ENCODE measurements around the gene GAL3ST3. TPM values are rescaled to one million over a fixed set of nuclear protein-coding genes. Genes with fewer than 3 reads are reported as not detected.
A peak's percentile ranks its signal among the peaks of the same experiment; 100 is the strongest.
"Not testable (repeated sequence)": the region's sequence is repeated elsewhere in the genome, so short reads cannot be mapped to it uniquely, and the experiment has no call there.

Gene GAL3ST3
- polyA plus RNA-seq (ENCODE audit: insufficient read length in 12 of 12) = 1 to 10 TPM in 1 of 12 donors, under 1 TPM in 8, not detected in 3; 0.24 to 1.1 (median 0.47) TPM
- long read RNA-seq, donor 1, partial matches to known transcripts = 93 of 93 reads
- long read RNA-seq, donor 1, other reads (novel, unspliced or antisense) = 0 of 93 reads
- long read RNA-seq, donor 2, partial matches to known transcripts = 0 of 2 reads
- long read RNA-seq, donor 2, other reads (novel, unspliced or antisense) = 0 of 2 reads
- long read RNA-seq, donor 3 = 0 reads
- long read RNA-seq, donor 4, partial matches to known transcripts = 0 of 1 reads
- long read RNA-seq, donor 4, other reads (novel, unspliced or antisense) = 0 of 1 reads
- long read RNA-seq, donor 5 = 0 reads
- long read RNA-seq, donor 6 = 0 reads
- long read RNA-seq, donor 7 = 0 reads
- long read RNA-seq, donor 8 = 0 reads
- long read RNA-seq, donor 9 = 0 reads
- long read RNA-seq, donor 10 = 0 reads
- long read RNA-seq, donor 11, partial matches to known transcripts = 148 of 154 reads
- long read RNA-seq, donor 11, other reads (novel, unspliced or antisense) = 6 of 154 reads

- DNase-seq = no peak
Measured at GRCh38 chr11:66048547-66049323, at the start of gene GAL3ST3. Gene GAL3ST3, minus strand, starts transcription at chr11:66049161. Its CDS starts 3,746 bp downstream, at chr11:66045415.

- DNase-seq = not testable (repeated sequence)
Measured at GRCh38 chr11:66092125-66092524, 43.2 kb upstream of the GAL3ST3 start.

- no peak for DNase-seq
Measured at GRCh38 chr11:66090288-66090687, 41.3 kb upstream of the GAL3ST3 start.

- DNase-seq = no peak
Measured at GRCh38 chr11:66089067-66089466, 40.1 kb upstream of the GAL3ST3 start.

GRCh38 chr11:66087148-66087908 is 38.4 kb upstream of the GAL3ST3 start:
- DNase-seq = no peak

GRCh38 chr11:66084821-66085475 is 36.0 kb upstream of the GAL3ST3 start:
- DNase-seq = no peak

- no peak for DNase-seq
Measured at GRCh38 chr11:66083767-66084166, 34.8 kb upstream of the GAL3ST3 start.

- DNase-seq = no peak
Measured at GRCh38 chr11:66082946-66083698, 34.2 kb upstream of the GAL3ST3 start.

GRCh38 chr11:66081505-66081904 is 32.5 kb upstream of the GAL3ST3 start:
- no peak for DNase-seq

GRCh38 chr11:66080055-66080817 is 31.3 kb upstream of the GAL3ST3 start:
- DNase-seq = no peak

GRCh38 chr11:66078949-66079348 is 30.0 kb upstream of the GAL3ST3 start:
- DNase-seq = not testable (repeated sequence)

GRCh38 chr11:66077927-66078326 is 29.0 kb upstream of the GAL3ST3 start:
- no peak for DNase-seq

GRCh38 chr11:66076561-66076960 is 27.6 kb upstream of the GAL3ST3 start:
- no peak for DNase-seq

GRCh38 chr11:66075273-66075672 is 26.3 kb upstream of the GAL3ST3 start:
- DNase-seq = no peak

GRCh38 chr11:66073669-66074068 is 24.7 kb upstream of the GAL3ST3 start:
- DNase-seq = no peak

- no peak for DNase-seq
Measured at GRCh38 chr11:66072518-66072917, 23.6 kb upstream of the GAL3ST3 start.

- DNase-seq = no peak
Measured at GRCh38 chr11:66072081-66072480, 23.1 kb upstream of the GAL3ST3 start.

- DNase-seq = no peak
Measured at GRCh38 chr11:66071381-66071801, 22.4 kb upstream of the GAL3ST3 start.

- peak; percentile 54 for DNase-seq
Measured at GRCh38 chr11:66070604-66071380, 21.8 kb upstream of the GAL3ST3 start.
